Measurements from ENCODE around the gene MANSC4.

Gene MANSC4

DNA sequence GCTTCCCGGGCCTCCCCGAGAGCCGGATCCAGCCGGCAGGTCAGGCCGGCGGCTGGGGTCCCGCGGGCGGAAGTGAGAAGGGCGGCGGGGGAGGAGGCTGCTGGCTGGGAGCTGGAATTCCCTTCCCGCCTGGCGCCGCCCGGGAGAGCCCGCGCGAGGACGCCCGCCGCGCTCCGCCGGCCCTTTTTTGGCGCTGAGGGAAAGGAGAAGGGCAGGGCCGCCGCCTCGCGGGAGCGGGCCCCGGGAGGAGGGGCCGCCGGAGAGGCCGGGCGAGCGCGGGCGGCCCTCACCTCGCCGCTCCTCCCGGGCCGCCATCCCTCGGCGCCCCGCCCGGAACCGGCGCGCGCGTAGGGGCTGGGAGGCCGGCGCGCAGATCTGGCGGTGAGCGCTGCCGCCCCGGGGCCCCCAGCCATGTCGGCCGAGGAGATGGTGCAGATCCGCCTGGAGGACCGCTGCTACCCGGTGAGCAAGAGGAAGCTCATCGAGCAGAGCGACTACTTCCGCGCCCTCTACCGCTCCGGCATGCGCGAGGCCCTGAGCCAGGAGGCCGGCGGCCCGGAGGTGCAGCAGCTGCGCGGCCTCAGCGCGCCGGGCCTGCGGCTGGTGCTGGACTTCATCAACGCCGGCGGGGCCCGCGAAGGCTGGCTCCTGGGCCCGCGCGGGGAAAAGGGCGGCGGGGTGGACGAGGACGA, at the start of gene MANSC4, which contains the start of gene KLHL42:
Gene MANSC4 (minus strand): TSS at position 317 of the 692 bp plus-strand sequence. CDS start 8,960 bp downstream, outside the sequence.
Gene KLHL42 (plus strand): TSS at position 314 of the 692 bp plus-strand sequence. CDS start 98 bp downstream, at position 412.
- peak in 1 of 2 experiments; percentile 15 for DNase-seq

DNA sequence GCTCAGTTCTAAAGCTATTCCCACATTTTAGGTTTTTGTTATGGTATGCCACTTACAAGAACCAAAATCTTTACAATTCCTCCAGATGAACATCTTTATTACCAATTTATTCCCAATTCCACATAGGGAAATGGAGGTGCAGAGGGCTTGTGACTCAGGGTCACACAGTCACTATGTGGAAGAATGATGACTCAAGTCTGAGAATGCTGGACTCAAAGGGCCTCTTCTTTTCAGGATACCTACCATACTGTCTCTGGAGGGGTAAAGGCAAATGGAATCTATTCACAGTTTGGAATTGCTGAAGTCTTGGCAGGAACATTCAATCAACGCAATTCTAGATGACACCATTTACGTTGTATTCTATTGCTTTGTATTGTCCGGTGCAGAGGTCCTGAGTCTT, 48.2 kb upstream of the MANSC4 start:
- DNase-seq: no peak

DNA sequence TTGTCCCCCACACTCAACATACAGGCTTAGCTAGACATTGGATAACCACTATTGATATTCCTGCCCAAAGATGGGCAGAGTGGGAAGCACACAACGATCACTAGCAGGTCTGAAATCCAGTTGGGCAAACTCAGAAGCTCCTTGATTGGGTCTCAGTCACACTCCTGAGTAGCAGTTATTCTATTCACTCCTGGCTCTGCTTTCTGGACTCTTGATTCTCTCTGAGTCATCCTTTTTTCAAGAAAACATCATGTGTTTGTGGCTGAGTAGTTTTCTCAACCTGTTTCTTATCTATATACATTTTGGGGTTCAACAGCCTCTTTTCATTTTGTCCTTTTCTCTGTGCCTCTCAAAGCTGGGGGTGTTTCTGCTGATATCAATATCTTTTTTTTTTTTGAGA, 46.0 kb upstream of the MANSC4 start:
- DNase-seq: no peak

DNA sequence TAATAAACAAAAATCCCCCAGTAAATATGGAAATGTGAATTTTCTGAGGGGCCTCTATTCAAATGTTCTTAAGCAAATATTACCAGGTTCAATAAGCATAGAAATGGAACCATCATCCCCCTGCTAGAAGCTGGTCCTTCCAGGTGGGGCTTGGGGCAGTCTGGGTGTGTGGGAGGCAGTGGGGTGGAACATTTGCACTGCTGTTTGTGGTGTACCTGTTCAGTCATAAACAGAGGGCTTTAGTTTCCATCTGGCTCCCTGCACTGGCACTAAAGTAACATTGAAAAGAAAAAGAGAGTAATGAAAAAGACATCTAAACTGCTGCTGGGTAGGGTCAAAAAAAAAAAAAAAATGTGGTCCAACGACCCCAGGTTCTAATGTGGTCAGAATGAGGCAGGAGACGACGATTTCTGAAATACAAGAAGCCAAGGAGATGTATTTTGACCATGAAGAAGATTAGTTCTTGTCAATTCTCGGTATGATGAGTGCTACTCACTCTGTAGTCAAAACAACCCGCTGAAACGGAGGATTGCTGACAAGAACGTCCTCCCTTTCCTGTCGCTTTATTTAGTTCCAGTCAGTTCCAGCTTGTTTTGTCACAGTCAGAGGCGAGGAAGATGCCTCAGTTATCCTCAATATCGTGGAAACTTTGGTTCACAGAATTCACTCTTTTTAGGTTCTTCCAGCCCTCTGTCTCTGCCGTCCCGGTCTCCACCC, 44.2 kb upstream of the MANSC4 start:
- no peak for DNase-seq

DNA sequence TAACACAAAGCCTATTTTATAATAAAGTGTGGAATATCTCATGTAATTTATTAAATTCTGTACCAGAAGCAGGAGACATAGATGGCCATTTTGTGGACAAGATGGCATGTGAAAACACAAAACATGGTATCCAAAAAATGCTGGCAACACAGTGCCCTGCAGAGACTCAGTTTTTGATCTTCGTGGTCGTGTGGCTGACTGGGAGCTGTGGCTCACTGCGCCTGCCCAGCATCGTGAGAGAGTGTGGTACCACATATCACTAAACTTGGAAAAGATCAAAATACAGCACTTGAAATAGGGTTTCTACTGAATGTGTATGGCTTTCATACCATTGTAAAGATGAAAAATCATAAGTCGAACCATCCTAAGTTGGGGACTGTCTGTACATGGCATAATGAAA, 43.0 kb upstream of the MANSC4 start:
- DNase-seq: no peak

DNA sequence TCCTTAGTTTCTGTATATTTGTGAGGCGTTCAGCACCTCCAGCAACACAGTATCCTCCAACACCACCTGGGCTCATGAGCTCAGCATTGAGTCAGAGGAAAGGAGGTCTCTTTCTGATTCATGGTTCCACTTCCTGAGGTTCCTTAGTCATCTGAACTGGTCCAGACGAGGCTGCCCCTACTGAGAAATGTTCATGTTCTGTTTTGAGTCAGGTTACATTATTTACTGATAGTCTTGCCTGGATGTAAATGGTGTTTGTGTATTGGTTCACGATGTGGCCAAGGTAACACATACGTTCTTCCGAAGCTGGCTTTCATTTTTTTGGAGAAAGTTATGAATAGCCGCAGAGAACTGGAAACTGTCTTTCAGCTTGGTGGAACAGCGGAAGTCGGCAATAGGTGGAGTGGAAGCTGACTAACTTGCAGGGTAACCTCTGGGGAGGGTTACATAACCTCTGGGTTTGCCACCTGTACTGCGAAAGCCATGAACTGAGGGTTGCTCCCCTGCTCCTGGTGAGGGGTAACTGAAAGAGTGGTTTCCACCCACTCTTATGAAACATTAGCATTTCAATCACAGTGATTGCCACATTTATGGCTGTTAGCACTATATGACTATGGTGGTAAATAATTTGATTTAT, 42.2 kb upstream of the MANSC4 start:
- DNase-seq: no peak

DNA sequence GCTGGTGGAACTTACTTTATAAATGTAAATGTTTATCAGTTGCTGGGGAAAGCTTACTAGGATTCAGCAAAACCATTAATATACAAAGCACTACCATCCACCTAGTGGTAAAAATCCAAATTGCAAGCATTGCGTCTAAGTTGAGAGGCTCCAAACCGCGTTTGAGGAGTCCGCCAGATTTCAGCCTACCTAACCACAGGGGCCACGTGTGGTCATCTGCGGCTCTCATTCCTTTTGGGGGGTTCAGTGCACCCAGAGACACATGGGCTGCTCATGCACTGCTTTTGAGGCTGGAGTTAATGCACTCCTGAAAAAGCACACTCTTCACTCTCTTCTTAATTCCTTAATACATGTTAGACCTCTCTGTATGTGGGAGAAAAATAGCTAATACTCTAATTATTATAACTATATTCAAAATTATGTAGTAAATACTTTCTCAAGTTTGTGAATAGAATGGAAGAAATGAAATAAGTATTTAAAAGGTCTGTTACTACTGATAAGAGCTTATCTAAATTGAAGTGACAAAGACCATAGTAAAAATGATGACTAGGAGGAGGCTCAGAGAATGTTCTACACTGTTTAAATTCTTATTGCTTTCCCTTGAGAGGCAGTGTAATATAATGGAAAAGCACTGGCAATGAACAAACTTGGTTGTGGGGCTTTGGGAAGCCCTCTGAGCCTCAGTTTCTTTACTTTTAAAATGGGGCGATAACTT, 41.4 kb upstream of the MANSC4 start:
- DNase-seq: no peak

DNA sequence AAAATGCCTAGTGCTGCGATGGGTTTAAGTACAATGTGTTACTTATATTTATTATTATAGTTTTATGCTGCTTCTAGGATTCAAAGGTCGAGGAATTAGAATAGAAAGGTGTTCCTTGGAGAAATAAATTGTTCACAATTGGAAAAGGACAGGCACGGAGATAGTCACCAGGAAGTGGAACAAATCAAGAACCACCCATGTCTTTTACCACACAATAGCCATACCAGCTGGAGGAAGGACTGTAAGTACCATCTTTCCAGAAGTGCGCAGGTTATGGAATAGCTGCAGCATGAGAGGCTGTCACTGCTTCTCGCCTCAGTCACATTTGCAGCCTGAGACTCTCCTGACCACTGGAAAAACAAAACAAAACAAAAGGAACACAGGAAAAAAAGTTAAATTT, 40.5 kb upstream of the MANSC4 start:
- no peak for DNase-seq

DNA sequence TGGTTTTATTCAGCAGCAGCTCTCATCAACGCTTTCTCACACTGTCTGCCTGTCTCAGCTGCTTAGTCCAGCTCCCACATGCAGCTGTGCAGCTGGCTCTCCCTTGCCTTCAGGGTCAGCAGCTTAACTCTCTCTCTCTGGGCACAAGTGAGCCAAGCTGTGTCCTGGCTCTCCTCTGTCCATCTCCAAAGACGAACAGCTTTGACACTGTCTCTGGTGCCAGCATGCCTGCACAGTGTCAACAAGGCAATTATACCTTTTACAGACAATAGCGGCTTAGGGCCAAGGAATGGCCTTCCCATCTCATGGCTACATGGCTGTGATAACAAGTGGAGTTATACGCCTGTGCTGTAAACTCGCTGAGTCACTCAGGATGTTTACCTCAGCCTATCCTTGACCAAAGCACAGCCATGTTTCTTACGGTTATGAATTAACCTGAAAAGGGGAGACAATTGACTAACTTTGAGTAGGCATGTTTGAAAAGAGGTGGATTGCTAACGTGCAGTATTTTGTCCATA, 38.4 kb upstream of the MANSC4 start:
- DNase-seq: no peak

DNA sequence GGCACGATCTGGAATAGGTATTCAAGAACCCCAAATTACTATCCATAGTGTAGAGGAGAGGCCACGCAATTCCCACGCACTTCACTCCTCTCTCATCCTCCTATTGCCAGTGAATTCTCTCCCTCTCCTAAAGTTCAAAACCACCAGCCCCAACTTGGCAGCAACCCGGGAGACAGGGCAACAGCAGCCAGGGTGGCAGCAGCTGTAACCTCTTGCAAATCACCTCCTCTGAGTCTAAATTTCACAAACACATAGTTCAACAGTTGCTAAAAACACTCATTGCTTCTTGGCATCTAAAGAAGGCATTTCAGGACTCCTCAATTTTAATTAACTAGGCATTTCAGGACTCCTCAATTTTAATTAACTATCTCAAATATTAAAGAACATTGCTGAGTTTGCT, 37.7 kb upstream of the MANSC4 start:
- DNase-seq: no peak

DNA sequence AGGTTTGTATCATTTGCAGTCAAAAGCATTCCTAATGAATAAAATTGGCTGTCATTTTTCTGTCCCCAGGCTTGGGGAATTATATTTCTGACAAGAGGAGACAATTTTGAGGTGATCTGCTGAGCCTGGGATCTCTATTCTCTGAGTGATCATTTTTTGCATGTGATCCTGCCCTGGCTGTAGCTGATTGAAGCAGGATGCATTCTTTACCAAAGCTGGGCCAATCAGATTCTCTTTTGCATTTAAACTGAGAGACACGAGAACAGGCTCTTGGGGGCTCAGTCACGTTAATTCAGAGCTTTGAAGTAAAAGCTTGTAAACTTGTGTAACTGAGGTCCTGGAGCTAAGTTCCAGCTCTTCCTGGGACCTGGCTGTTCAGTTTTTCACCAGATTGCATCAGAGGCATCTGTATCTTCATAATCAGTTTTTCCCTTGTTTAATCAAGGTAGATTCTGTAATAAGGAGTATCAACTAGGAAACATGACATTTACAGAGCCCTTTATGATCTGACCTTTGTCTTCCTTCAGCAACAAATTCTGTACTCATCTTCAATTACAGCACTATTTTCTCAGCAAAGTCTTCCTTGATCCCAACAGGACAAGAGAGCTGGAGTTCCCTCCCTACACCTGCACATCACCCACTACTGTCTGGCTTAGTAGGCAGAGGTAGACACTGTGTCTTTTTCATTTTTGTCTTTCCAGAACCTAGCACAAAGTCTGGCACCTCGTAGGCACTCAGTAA, 35.0 kb upstream of the MANSC4 start:
- DNase-seq: no peak

DNA sequence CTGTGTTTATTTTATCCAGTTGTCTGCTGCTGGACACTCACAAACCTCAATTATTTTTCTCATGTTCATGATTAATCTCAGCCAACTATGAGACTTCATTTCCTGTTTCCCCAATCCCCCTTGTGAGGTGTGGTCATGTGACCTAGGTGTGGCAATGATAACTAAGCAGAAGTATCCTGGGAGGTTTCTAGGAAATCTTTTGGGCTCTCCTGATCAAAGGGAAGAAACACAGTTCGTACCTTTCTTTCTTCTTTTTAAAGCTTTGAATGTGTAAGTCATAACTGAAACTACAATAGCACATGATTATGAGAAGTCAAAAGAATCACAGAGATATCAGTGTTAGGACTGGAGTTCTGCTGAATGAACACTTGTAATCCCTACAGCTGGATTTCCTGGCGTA, 34.4 kb upstream of the MANSC4 start:
- no peak for DNase-seq

DNA sequence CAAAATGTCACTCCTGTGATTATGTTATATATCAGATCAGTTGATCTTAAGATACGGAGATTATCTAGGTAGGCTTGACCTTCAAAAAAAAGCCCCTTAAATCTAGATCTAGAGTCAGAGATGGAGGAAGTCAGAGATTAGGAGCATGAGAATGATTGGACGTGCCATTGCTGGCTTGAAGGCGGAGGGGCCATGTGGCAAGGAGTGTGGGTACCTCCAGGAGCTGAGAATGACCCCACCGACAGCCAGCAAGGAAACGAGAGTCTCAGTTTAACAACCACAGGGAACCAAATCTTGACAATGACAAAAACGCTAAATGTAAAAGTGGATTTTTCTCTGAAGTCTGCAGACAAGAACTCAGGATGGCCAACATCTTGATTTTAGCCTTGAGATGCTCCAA, 32.5 kb upstream of the MANSC4 start:
- no peak for DNase-seq

DNA sequence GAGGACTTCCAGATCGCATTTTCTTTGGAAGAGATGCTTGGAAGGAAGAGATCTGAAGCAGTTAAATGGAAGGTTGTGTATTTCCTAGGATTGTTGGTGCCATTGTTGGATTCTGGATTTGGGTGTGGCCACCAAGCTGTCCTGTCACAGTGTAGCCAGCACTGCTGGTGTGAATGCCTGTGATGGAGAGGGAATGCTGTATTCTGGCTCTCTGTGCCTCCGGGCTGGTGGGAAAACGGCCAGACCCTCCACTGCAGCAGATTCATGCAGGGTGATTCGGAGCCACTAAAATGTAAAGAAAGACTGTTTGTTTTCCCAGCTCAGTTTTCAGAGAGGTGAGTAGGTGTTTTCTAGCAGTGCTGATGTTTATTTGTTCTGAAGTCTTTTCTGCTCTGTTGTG, 30.7 kb upstream of the MANSC4 start:
- no peak for DNase-seq

DNA sequence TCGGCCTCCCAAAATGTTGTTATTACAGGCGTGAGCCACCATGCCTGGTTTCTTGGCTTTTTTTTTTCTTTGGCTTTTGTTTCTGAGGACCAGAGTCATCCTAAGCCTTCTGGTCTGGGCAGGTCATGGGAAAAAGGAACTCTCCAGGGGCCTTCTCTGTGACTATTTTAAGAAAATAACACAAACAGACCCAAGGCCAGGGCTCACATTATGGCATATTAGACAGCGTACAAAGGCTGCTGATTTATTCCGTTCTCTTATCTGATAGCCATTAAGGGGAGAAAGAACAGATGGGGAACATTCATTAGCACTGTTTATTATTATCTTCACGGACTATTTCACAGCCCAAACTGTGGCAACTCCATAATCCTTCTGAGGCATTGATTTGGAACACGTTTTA, 28.8 kb upstream of the MANSC4 start:
- no peak for DNase-seq

DNA sequence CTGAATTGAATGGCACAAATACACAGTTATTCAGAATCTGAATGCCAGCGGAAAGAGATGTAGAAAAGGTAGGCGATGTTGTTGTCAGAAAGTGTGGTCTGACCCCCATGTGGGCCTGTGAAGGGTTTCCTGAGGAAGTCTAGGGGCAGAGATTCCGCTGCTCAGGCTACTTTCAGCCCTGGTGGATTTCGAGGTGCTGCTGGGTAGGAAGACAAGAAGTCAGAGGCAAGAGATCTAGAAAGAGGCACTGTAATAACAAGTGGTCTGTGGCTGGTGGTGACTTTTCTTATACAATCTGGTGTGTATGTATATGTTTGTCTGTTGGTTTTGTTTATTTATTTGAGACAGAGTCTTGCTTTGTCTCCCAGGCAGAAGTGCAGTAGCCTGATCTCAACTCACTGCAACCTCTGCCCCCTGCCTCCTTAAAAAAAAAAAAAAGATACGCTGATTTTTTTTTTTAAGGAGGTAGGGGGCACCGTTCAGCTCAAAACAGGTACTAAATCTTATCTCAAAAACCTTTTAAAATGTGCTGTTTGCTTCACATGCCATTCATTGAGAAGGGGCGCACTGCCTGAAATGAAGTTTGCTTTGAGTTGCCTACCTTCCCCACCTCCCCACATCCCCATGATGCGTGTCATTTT, 27.1 kb upstream of the MANSC4 start:
- no peak for DNase-seq

DNA sequence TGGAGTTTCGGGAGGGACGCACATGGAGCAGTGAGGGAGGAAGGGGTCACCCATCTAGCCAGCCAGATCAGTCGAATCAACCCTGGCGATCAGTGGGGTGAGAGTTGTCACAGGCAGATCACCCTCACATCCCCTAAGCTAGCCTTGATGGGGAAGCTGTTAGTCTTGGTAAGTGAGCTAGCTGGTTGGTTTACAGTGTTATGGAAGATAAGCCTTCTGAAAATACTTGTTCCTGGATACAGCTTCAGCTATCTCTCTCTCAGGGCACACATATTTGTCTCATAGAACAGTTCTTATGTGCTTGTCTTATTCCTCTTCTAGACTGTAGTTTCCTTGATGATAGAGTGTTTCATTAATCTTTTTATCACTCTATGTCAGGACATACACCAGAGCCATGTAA, 26.2 kb upstream of the MANSC4 start:
- DNase-seq: no peak

DNA sequence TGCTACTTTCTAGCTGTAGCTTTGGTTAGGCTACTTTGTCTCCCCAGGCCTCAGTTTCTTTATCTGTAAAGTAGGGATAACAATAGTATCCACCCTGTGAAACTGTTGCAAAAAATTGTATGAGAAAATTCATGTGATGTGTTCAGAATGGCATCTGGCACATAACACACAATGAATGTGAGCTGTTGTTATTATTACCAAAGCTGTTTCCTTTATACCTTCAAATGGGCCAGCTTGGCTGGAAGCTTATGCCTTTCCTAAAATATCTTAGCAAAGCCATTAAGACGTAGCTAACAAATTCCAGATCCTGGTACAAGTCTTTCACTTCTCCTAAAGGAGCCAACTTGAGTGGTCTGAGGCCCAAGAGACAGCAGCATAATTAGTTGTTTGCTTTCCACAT, 25.2 kb upstream of the MANSC4 start:
- no peak for DNase-seq

DNA sequence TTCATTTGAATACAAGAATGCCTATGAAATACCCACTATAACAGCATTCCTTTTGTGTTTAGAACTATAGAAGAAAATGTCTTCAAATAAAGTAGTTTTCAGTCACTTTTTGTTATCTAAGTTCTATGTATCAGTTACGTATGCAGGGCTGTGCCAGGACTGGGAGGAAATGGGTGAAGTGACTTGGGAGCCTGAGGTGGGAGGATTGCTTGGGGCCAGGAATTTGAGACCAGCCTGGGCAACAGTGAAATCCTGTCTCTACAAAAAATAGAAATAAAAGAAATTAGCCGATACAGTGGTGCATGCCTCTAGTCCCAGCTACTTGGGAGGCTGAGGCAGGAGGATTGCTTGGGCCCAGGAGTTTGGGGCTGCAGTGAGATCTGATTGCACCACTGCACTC, 22.9 kb upstream of the MANSC4 start:
- DNase-seq: no peak

DNA sequence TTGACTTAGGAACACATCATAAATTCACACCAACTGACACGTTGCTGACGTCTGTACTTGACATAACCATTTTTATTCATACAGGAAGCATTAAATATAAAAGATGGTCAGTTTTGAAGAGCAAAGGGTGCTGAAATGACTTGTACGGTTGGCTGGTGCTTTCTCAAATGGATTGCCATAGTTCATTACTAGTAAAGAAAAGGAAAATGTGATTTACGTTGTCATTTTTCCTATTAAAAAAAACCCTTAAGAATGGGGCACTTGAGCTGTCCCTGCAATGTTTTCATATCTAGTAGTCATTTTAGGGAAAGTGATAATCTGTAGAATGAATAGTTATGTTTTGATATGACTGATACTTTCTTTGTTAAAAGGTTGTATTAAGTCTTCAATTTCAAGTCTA, 22.5 kb upstream of the MANSC4 start:
- no peak for DNase-seq

DNA sequence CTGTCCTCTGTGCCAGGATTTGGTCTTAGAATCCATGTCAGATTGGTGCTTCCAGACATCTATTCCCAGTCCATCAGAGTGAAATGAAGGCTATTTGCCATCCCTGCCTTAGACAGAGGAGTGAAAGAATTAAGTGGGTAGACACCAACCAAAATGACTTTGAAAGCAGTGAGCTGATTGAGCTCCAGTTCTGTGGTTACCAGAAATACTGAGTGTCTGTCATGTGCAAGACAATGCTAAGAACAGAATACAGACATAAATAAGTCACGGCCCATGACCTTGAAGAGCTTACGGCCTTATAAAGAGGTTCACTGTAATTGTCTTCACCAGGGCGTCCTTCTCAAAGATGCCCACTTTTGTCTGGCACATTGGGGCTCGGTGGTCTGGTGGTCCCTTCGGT, 21.6 kb upstream of the MANSC4 start:
- DNase-seq: no peak

DNA sequence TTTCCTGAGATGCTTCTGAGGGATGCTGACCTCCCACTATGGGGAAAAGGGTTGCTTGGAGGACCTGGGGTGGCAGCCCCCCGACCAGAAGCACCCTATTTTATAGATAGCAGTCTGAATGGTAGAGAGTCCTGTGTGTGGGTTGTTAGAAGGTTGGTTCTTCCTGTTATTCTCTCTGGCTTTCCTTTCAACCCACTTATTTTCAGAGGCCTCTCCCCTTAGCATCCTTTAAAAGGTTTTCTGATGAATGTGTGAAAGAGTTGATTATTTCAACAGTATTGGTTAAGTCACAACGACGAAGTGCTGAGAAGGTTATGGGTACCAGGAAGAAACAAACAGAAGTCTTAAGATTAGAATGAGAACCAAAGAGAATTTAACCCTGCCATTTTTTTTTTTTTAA, 20.8 kb upstream of the MANSC4 start:
- no peak for DNase-seq

All from cerebellar nuclear complex (tissue), 1 donor.